OCI-LY3 (cell line): ENCODE data around the gene BHLHE41.

Experiments
- H2AFZ ChIP-seq: fragments of 200-600, 300-600 bp; shearing (Covaris generic); 2 replicates; pipeline ENCODE4 v1.6.0; 2014; ENCODE audit warnings: antibody characterized with exemption, low read depth, low read length
- H3K27ac ChIP-seq: fragments of 200-600, 300-600 bp; sonication (generic); 2 replicates; pipeline ENCODE4 v1.5.1; 2014; ENCODE audit warnings: mild to moderate bottlenecking, low read length, moderate library complexity, mixed read lengths
- H3K27me3 ChIP-seq: fragments of 200-600, 300-600 bp; sonication (generic); 2 replicates; pipeline ENCODE4 v1.6.1; 2014; ENCODE audit warnings: low read depth, low read length, mixed read lengths
- H3K36me3 ChIP-seq: fragments of 200-600, 300-600 bp; sonication (generic); replicated peaks from 2 replicates; pipeline ENCODE3; 2014; ENCODE audit warnings: low read depth, low read length, mixed read lengths
- H3K4me1 ChIP-seq: fragments of 300-600, 200-600 bp; sonication (generic); 2 replicates; pipeline ENCODE4 v1.6.1; 2014; ENCODE audit warnings: low read length, mixed read lengths
- H3K4me2 ChIP-seq: fragments of 200-600, 300-600 bp; sonication (generic); 2 replicates; pipeline ENCODE4 v1.6.1; 2014; ENCODE audit warnings: low read length, mixed read lengths
- H3K4me3 ChIP-seq: fragments of 300-600, 200-600 bp; sonication (generic); 2 replicates; pipeline ENCODE4 v1.5.1; 2014; ENCODE audit warnings: antibody characterized with exemption, mild to moderate bottlenecking, low read length, moderate library complexity
- H3K79me2 ChIP-seq: fragments of 300-600, 200-600 bp; shearing (Covaris generic); 2 replicates; pipeline ENCODE4 v1.6.1; 2014; ENCODE audit warnings: mild to moderate bottlenecking, low read length, mixed read lengths
- H3K9ac ChIP-seq: fragments of 300-600, 200-600 bp; shearing (Covaris generic); 2 replicates; pipeline ENCODE4 v1.6.0; 2014; ENCODE audit warnings: mild to moderate bottlenecking, low read length, moderate library complexity
- H3K9me3 ChIP-seq: fragments of 200-600, 300-600 bp; shearing (Covaris generic); 2 replicates; pipeline ENCODE4 v1.6.1; 2014; ENCODE audit warnings: low read length, mixed read lengths; ENCODE audit not compliant: insufficient read depth
- H4K20me1 ChIP-seq: fragments of 200-600, 300-600 bp; sonication (generic); 2 replicates; pipeline ENCODE4 v1.6.1; 2016; ENCODE audit warnings: low read length, mixed read lengths; ENCODE audit not compliant: insufficient read depth
- CTCF ChIP-seq: fragments of 200-600, 300-600 bp; sonication (generic); IDR thresholded peaks from 2 replicates; pipeline ENCODE4 v1.5.1; 2014; ENCODE audit warnings: antibody characterized with exemption, low read length, low read depth
- EZH2phosphoT487 ChIP-seq: fragments of 200-600 bp; shearing (Covaris generic); IDR thresholded peaks from 2 replicates; pipeline ENCODE4 v1.6.1; 2018; ENCODE audit warnings: antibody characterized with exemption, mixed run types, low read depth

BHLHE41 gene

GRCh38 chr12:26150736-26151450 lies 26.1 kb upstream of the BHLHE41 start:
- H4K20me1 ChIP-seq, result no peaks in the 10 kb centered on the region
- H3K27ac ChIP-seq, result no peak overlapping the region
- no peak overlapping the region for H3K4me2 ChIP-seq
- H3K9ac ChIP-seq, result no peak overlapping the region
- no peak overlapping the region for H3K4me3 ChIP-seq
- H3K79me2 ChIP-seq, result no peaks in the 10 kb centered on the region
- H3K4me1 ChIP-seq, result peaks cover 15% of the 10 kb centered on the region
- peaks cover 22% of the 10 kb centered on the region for H3K27me3 ChIP-seq
- no peaks in the 10 kb centered on the region for H3K36me3 ChIP-seq
- H3K9me3 ChIP-seq, result no peaks in the 10 kb centered on the region; the same call in 1 of the 2 replicates
- TF ChIP-seq CTCF (no peak), EZH2phosphoT487 (no peak)
- H2AFZ ChIP-seq, result no peak overlapping the region

GRCh38 chr12:26149968-26150500 lies 25.2 kb upstream of the BHLHE41 start:
- Histone ChIP-seq H3K4me3 (no peak overlapping the region), H3K4me1 (peaks cover 6% of the 10 kb centered on the region), H2AFZ (no peak overlapping the region), H3K4me2 (no peak overlapping the region), H3K79me2 (no peaks in the 10 kb centered on the region), H4K20me1 (no peaks in the 10 kb centered on the region), H3K9me3 (no peaks in the 10 kb centered on the region; the same call in 1 of the 2 replicates), H3K9ac (no peak overlapping the region), H3K27me3 (peaks cover 22% of the 10 kb centered on the region), H3K27ac (no peak overlapping the region), H3K36me3 (no peaks in the 10 kb centered on the region)
- no peak for TF ChIP-seq EZH2phosphoT487
- TF ChIP-seq CTCF, result no peak

- TF ChIP-seq EZH2phosphoT487 (no peak), CTCF (no peak)
- Histone ChIP-seq H3K27ac (no peak overlapping the region), H3K4me1 (no peaks in the 10 kb centered on the region), H3K9ac (no peak overlapping the region), H3K9me3 (no peaks in the 10 kb centered on the region), H3K4me2 (no peak overlapping the region), H3K79me2 (no peaks in the 10 kb centered on the region), H3K4me3 (no peak overlapping the region), H3K36me3 (no peaks in the 10 kb centered on the region), H2AFZ (no peak overlapping the region), H4K20me1 (no peaks in the 10 kb centered on the region), H3K27me3 (peaks cover 26% of the 10 kb centered on the region)
Measured at GRCh38 chr12:26148291-26148690, 23.5 kb upstream of the BHLHE41 start.

- Histone ChIP-seq H4K20me1 (no peaks in the 10 kb centered on the region), H3K9me3 (no peaks in the 10 kb centered on the region), H3K27me3 (peaks cover 32% of the 10 kb centered on the region), H3K9ac (no peak overlapping the region), H3K4me3 (no peak overlapping the region), H3K4me1 (no peaks in the 10 kb centered on the region), H3K79me2 (no peaks in the 10 kb centered on the region), H3K4me2 (no peak overlapping the region), H2AFZ (no peak overlapping the region), H3K27ac (no peak overlapping the region), H3K36me3 (no peaks in the 10 kb centered on the region)
- TF ChIP-seq CTCF (no peak), EZH2phosphoT487 (no peak)
Measured at GRCh38 chr12:26143291-26143690, 18.5 kb upstream of the BHLHE41 start.
